ENCODE results near the gene TBXA2R.

GRCh38 chr19:3631053-3631861 lies 24.6 kb upstream of the TBXA2R start:
- TF ChIP-seq CTCF (conservative IDR thresholded peaks at IDR 0.05; ENCODE audit: low read depth in 2 of 2) (no peak), POLR2AphosphoS5 (IDR thresholded peaks at IDR 0.05; ENCODE audit: low read depth) (no peak), EZH2 (IDR thresholded peaks at IDR 0.05; ENCODE audit: low read depth, unreplicated experiment) (no peak), EZH2phosphoT487 (IDR thresholded peaks at IDR 0.05; ENCODE audit: unreplicated experiment) (no peak), CREB1 (CRISPR knock-in tag; IDR thresholded peaks at IDR 0.05; ENCODE audit: low read depth) (no peak), NANOG (IDR thresholded peaks at IDR 0.05; ENCODE audit: borderline replicate concordance) (no peak), STAT1 (IDR thresholded peaks at IDR 0.05; ENCODE audit: unreplicated experiment) (no peak), JUNB (IDR thresholded peaks at IDR 0.05; ENCODE audit: unreplicated experiment) (no peak), ZNF331 (CRISPR knock-in tag; IDR thresholded peaks at IDR 0.05; ENCODE audit: low read depth) (no peak), ETS1 (IDR thresholded peaks at IDR 0.05) (no peak)
- TF ChIP-seq, protein P1, sequence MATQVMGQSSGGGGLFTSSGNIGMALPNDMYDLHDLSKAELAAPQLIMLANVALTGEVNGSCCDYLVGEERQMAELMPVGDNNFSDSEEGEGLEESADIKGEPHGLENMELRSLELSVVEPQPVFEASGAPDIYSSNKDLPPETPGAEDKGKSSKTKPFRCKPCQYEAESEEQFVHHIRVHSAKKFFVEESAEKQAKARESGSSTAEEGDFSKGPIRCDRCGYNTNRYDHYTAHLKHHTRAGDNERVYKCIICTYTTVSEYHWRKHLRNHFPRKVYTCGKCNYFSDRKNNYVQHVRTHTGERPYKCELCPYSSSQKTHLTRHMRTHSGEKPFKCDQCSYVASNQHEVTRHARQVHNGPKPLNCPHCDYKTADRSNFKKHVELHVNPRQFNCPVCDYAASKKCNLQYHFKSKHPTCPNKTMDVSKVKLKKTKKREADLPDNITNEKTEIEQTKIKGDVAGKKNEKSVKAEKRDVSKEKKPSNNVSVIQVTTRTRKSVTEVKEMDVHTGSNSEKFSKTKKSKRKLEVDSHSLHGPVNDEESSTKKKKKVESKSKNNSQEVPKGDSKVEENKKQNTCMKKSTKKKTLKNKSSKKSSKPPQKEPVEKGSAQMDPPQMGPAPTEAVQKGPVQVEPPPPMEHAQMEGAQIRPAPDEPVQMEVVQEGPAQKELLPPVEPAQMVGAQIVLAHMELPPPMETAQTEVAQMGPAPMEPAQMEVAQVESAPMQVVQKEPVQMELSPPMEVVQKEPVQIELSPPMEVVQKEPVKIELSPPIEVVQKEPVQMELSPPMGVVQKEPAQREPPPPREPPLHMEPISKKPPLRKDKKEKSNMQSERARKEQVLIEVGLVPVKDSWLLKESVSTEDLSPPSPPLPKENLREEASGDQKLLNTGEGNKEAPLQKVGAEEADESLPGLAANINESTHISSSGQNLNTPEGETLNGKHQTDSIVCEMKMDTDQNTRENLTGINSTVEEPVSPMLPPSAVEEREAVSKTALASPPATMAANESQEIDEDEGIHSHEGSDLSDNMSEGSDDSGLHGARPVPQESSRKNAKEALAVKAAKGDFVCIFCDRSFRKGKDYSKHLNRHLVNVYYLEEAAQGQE (IDR thresholded peaks at IDR 0.05; ENCODE audit: unreplicated experiment) = no peak

Measured in GM23338 (cell line).